Measurements from ENCODE around the gene CELF4. TPM values are rescaled to one million over a fixed set of nuclear protein-coding genes. Genes with fewer than 3 reads are reported as not detected.

Gene CELF4
- total and polyA plus RNA-seq, 2 of the 4 experiments (the other 2 are of a cell fraction) = not detected

GRCh38 chr18:37538526-37539205 lies 26.9 kb downstream of the CELF4 start:
- Histone ChIP-seq H3K23ac (ENCODE audit: low read depth, low read length) (no peak overlapping the region), H2AK9ac (replicated peaks; ENCODE audit: low read depth, low read length, poor library complexity) (no peak overlapping the region), H2BK5ac (ENCODE audit: low read depth, low read length, poor library complexity, severe bottlenecking) (no peak overlapping the region), H3K9ac (ENCODE audit: low read depth, low read length) (no peak overlapping the region), H3K27me3 (ENCODE audit: control insufficient read depth, insufficient read depth, low read length) (peaks cover 28% of the 10 kb centered on the region; the same call in 1 of the 2 replicates), H3K18ac (ENCODE audit: low read depth, low read length) (no peak overlapping the region), H3K4ac (ENCODE audit: low read depth, low read length) (no peak overlapping the region), H4K8ac (ENCODE audit: low read depth in 2 of 2, low read length in 2 of 2) (no peak overlapping the region), H2BK15ac (ENCODE audit: low read depth, low read length) (no peak overlapping the region), H3K27ac (ENCODE audit: insufficient read depth, low read length) (no peak overlapping the region), H3K9me1 (ENCODE audit: insufficient read depth, low read length) (no peaks in the 10 kb centered on the region), H4K20me1 (ENCODE audit: insufficient read depth, low read length) (no peaks in the 10 kb centered on the region), H2BK20ac (ENCODE audit: low read depth, low read length) (no peak overlapping the region), H3K36me3 (ENCODE audit: control insufficient read depth, insufficient read depth, low read length) (no peaks in the 10 kb centered on the region), H3K79me1 (ENCODE audit: low read depth in 1 of 2, low read length in 2 of 2) (no peaks in the 10 kb centered on the region), H3K4me3 (ENCODE audit: insufficient read depth, low read depth, low read length) (no peak overlapping the region), H3K9me3 (ENCODE audit: control insufficient read depth, insufficient read depth, low read length) (no peaks in the 10 kb centered on the region), H3K4me2 (ENCODE audit: low read depth, low read length) (no peak overlapping the region), H3K4me1 (ENCODE audit: control insufficient read depth, insufficient read depth, low read length) (no peaks in the 10 kb centered on the region), H3K56ac (ENCODE audit: extremely low read depth, insufficient read depth, low read length) (no peak overlapping the region), H4K5ac (ENCODE audit: low read depth, low read length) (no peak overlapping the region), H2AK5ac (ENCODE audit: low read depth, low read length) (no peak overlapping the region), H2BK120ac (ENCODE audit: low read depth, low read length) (no peak overlapping the region), H4K91ac (ENCODE audit: insufficient read depth, low read depth, low read length) (no peak overlapping the region), H3K14ac (replicated peaks; ENCODE audit: low read depth, low read length) (no peak overlapping the region), H2AFZ (replicated peaks; ENCODE audit: low read length, poor library complexity) (no peak overlapping the region)
- intact Hi-C loops (cut with micrococcal nuclease) = loop anchor here (1.0 to 5.0 kb wide), 5 partner anchors 94 to 596 kb away; no protein-coding TSS in a partner anchor
- POLR2A ChIA-PET (ENCODE audit: unreplicated experiment) = no interaction called here
- no TSS peak for BruUV-seq (replicated peaks)
- DNase-seq (no peak), ATAC-seq (ENCODE audit: low read depth) (no peak)
- dilution Hi-C loops (cut with HindIII; ENCODE audit: low sequenced_read_pairs, unreplicated experiment) = no loop called here
- 0% methylated on average over 1 of the region's 17 CpGs; no CpG with 5 or more reads in 1 of the 2 experiments for whole genome bisulfite sequencing, 2 experiments (ENCODE audit: extremely low coverage in 2 of 2, insufficient read length in 1 of 2)
- in situ Hi-C loops (cut with MboI; ENCODE audit: low sequenced_read_pairs) = loop anchor here (5.0 kb wide), 1 partner anchor 151 kb away; no protein-coding TSS in a partner anchor
- CTCF ChIA-PET = no interaction called here
- TF ChIP-seq, protein P1, sequence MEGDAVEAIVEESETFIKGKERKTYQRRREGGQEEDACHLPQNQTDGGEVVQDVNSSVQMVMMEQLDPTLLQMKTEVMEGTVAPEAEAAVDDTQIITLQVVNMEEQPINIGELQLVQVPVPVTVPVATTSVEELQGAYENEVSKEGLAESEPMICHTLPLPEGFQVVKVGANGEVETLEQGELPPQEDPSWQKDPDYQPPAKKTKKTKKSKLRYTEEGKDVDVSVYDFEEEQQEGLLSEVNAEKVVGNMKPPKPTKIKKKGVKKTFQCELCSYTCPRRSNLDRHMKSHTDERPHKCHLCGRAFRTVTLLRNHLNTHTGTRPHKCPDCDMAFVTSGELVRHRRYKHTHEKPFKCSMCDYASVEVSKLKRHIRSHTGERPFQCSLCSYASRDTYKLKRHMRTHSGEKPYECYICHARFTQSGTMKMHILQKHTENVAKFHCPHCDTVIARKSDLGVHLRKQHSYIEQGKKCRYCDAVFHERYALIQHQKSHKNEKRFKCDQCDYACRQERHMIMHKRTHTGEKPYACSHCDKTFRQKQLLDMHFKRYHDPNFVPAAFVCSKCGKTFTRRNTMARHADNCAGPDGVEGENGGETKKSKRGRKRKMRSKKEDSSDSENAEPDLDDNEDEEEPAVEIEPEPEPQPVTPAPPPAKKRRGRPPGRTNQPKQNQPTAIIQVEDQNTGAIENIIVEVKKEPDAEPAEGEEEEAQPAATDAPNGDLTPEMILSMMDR (conservative IDR thresholded peaks at IDR 0.05; ENCODE audit: low read depth, low read length) = no peak
